ENCODE results near the gene MFAP4. TPM values are rescaled to one million over a fixed set of nuclear protein-coding genes. Genes with fewer than 3 reads are reported as not detected.

Gene MFAP4
- total RNA-seq, 4 donors from 2014 or later = 11.1 to 65.7 (median 30.6) TPM

- TF ChIP-seq POLR2A (IDR thresholded peaks at IDR 0.05) (no peak), CTCF (IDR thresholded peaks at IDR 0.05) (no peak)
- no peak for DNase-seq (ENCODE audit: low spot score in 2 of 2)
- intact Hi-C loops (cut with DNase I; ENCODE audit: low total_unique reads) = loop anchor here (10.0 kb wide), 1 partner anchor 389 kb away; no protein-coding TSS in a partner anchor
- H3K4me3 ChIP-seq (ENCODE audit: low read depth, poor library complexity, severe bottlenecking) = no peak overlapping the region
- 90 to 91% methylated on average over 9 of the region's 9 CpGs for WGBS, 2 donors
Observed at GRCh38 chr17:19365833-19366636, 21.0 kb downstream of the MFAP4 start.

GRCh38 chr17:19365499-19365817, 21.5 kb downstream of the MFAP4 start:
- 93 to 98% methylated on average over 4 of the region's 4 CpGs for WGBS, 2 donors
- TF ChIP-seq POLR2A (IDR thresholded peaks at IDR 0.05) (no peak), CTCF (IDR thresholded peaks at IDR 0.05) (no peak)
- intact Hi-C loops (cut with DNase I; ENCODE audit: low total_unique reads) = loop anchor here (10.0 kb wide), 1 partner anchor 389 kb away; no protein-coding TSS in a partner anchor
- no peak for DNase-seq (ENCODE audit: low spot score in 2 of 2)
- H3K4me3 ChIP-seq (ENCODE audit: low read depth, poor library complexity, severe bottlenecking) = no peak overlapping the region

GRCh38 chr17:19364699-19365498, 22.1 kb downstream of the MFAP4 start:
- intact Hi-C loops (cut with DNase I; ENCODE audit: low total_unique reads) = loop anchor here (5.0 to 10.0 kb wide), 2 partner anchors 82 to 390 kb away; no protein-coding TSS in a partner anchor
- no peak overlapping the region for H3K4me3 ChIP-seq (ENCODE audit: low read depth, poor library complexity, severe bottlenecking)
- DNase-seq (ENCODE audit: low spot score in 2 of 2) = no peak
- TF ChIP-seq CTCF (IDR thresholded peaks at IDR 0.05) (no peak), POLR2A (IDR thresholded peaks at IDR 0.05) (no peak)
- WGBS, 2 donors = 75 to 80% methylated on average over 14 of the region's 14 CpGs

- intact Hi-C loops (cut with DNase I; ENCODE audit: low total_unique reads) = loop anchor here (5.0 to 10.0 kb wide), 2 partner anchors 84 to 391 kb away; no protein-coding TSS in a partner anchor
- H3K4me3 ChIP-seq (ENCODE audit: low read depth, poor library complexity, severe bottlenecking) = no peak overlapping the region
- DNase-seq (ENCODE audit: low spot score in 2 of 2) = no peak
- WGBS, 2 donors = 50 to 57% methylated on average over 6 of the region's 6 CpGs
- no peak for TF ChIP-seq CTCF (IDR thresholded peaks at IDR 0.05)
- no peak for TF ChIP-seq POLR2A (IDR thresholded peaks at IDR 0.05)
Observed at GRCh38 chr17:19363460-19364035, 23.4 kb downstream of the MFAP4 start.

- TF ChIP-seq CTCF (IDR thresholded peaks at IDR 0.05) (no peak), POLR2A (IDR thresholded peaks at IDR 0.05) (no peak)
- no peak for DNase-seq (ENCODE audit: low spot score in 2 of 2)
- 25 to 32% methylated on average over 14 of the region's 14 CpGs for WGBS, 2 donors
- intact Hi-C loops (cut with DNase I; ENCODE audit: low total_unique reads) = loop anchor here (5.0 to 10.0 kb wide), 2 partner anchors 84 to 392 kb away; no protein-coding TSS in a partner anchor
- H3K4me3 ChIP-seq (ENCODE audit: low read depth, poor library complexity, severe bottlenecking) = no peak overlapping the region
Observed at GRCh38 chr17:19363114-19363438, 23.9 kb downstream of the MFAP4 start.

Data from lower leg skin (tissue), 4 donors.